ENCODE measurements around the gene ZNF804A. TPM values are rescaled to one million over a fixed set of nuclear protein-coding genes. Genes with fewer than 3 reads are reported as not detected.

Gene ZNF804A
- total RNA-seq, 1 donor = 0.73 TPM

DNA sequence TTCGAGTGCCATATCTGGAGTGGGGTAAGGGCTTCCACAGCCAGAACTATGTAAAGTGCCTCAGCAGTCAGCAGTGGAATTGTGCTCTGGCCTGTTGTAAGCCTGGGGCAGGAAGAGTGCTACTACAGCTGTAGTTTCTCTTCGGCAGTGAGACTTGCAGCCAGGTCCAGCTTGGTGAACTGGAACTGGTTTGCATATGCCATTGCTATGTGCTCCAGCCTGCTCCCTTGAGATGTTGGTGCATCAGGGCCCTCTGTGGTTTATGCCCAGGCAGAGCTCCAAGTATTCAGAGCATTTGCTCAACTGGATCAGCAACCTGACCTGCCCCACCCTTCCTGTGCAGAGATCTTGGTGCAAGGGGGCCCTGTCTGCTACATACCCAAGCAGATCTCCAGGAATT, 47.8 kb downstream of the ZNF804A start:
- no peaks in the 10 kb centered on the region for H3K27me3 ChIP-seq (ENCODE audit: insufficient read depth, low read length)
- no peak overlapping the region for H3K4me3 ChIP-seq (ENCODE audit: low read length)
- H3K9me3 ChIP-seq (ENCODE audit: low read depth, low read length) = peaks cover 18% of the 10 kb centered on the region
- H3K4me1 ChIP-seq (ENCODE audit: insufficient read depth, low read length) = no peaks in the 10 kb centered on the region

DNA sequence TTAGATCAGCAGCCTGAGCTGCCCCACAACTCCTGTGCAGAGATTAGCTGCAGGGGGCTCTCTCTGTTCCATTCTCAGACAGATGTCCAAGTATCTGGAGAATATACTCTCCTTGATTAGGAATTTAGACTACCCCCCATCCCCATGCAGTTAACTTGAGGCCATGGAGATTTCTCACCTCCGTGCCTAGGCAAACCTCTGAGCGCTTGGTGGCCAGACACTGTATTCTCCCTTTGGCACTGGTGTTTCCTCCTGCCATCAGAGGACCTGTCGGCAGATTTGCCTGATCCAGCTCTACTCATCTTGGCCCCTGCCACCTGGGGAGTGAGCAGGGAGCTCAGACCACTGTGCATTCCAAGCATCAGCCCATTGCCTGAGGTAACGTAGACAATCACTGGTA, 48.3 kb downstream of the ZNF804A start:
- Histone ChIP-seq H3K4me1 (ENCODE audit: insufficient read depth, low read length) (no peaks in the 10 kb centered on the region), H3K9me3 (ENCODE audit: low read depth, low read length) (peaks cover 18% of the 10 kb centered on the region), H3K4me3 (ENCODE audit: low read length) (no peak overlapping the region), H3K27me3 (ENCODE audit: insufficient read depth, low read length) (no peaks in the 10 kb centered on the region)

DNA sequence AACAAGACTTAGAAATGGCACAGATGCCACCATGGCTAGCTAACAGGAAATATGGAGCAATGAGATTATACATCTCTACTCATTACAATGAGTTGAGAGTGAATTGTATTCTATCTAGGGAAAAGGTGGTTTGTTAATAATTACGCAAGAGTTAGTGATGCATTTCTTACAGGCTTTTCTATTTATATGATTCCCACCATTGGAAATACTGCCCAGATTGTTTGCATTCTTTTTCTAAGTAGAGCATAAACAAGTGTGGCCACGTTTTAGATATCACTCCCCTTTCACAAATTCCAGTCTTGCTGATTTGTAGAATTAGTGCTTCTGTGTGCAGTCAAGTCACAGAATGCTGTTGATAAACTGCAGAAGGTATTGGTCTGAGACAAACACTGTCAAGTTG, 56.6 kb downstream of the ZNF804A start:
- H3K4me1 ChIP-seq (ENCODE audit: insufficient read depth, low read length) = no peaks in the 10 kb centered on the region
- H3K4me3 ChIP-seq (ENCODE audit: low read length) = no peak overlapping the region
- H3K27me3 ChIP-seq (ENCODE audit: insufficient read depth, low read length) = no peaks in the 10 kb centered on the region
- H3K9me3 ChIP-seq (ENCODE audit: low read depth, low read length) = no peaks in the 10 kb centered on the region

DNA sequence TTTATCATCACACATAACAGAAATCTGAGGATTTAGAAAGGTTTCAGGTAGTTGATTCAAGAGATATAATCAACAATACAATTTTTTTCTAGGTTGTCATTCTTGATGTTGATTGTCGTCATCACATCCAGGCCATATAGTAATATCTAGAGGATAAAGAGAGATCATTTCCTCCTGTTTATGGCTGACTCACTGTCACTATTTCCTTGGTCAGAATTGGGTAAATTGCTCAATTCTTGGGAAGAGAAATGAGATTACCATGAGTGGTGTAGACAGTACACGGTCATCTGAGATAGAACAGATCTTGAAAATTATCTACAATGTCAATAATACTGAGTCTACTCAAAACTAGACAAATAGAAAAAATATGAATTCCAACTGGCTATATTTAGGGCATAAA, 78.8 kb downstream of the ZNF804A start:
- H3K4me1 ChIP-seq (ENCODE audit: insufficient read depth, low read length) = no peaks in the 10 kb centered on the region
- H3K4me3 ChIP-seq (ENCODE audit: low read length) = no peak overlapping the region
- no peaks in the 10 kb centered on the region for H3K9me3 ChIP-seq (ENCODE audit: low read depth, low read length)
- H3K27me3 ChIP-seq (ENCODE audit: insufficient read depth, low read length) = no peaks in the 10 kb centered on the region

DNA sequence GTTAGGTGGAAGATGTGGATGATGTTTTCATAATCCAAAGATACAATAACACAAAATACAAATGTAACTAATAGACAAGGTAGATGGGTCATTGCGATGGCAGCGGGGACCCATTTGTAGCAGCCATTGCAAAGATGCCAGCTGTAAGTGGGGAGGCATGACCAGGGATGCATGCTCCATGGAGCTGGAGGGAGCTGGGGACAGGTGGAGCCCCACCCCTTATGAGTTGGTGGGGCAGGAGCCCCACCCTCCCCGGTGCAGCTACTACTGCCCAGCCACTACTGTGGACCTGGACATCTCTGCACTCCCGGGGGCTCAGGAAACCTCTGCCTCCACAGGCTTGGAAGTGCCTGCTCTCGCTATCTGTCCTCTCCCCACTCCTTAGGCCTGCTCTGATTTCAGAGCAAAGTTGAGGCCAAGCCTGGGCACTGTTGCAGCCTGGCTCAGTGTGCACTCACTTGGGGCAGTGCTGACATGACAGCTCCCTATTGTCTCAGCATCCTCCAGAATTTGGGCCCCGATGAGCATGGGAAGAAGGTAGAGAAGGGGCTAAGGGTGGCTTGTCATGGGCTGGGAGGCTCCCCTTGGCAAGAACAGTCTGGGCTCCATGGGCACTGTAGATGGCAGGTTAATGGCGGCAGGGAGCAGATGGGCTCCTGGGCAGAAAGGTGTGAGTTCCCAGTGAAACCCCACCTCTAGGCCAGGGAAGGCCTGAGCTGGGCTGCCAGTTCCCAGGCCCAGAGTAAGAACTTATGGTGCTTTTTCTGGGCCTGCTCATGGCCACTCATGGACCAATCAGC, 81.1 kb downstream of the ZNF804A start:
- no peaks in the 10 kb centered on the region for H3K9me3 ChIP-seq (ENCODE audit: low read depth, low read length)
- H3K4me1 ChIP-seq (ENCODE audit: insufficient read depth, low read length) = no peaks in the 10 kb centered on the region
- H3K27me3 ChIP-seq (ENCODE audit: insufficient read depth, low read length) = no peaks in the 10 kb centered on the region

DNA sequence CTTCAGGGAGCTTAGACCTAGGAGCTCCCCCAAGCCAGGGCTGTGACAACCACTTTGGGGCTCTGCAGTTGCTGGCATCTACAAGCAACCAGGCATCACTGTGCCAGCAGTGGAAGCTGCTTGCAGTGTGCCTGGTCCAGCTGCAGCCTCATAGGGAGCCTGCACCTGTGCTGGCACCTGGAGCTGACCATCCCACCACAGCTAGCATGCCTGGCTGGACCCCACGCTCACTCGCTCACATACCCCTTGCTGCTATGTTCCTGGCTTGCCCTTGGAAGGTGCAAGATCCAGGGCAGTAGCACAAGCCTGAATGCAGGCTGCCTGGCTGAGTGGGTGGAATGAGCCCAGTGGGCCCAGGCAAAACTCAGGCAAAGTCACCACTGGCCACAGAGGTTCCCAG, 82.5 kb downstream of the ZNF804A start:
- Histone ChIP-seq H3K4me3 (ENCODE audit: low read length) (no peak overlapping the region), H3K9me3 (ENCODE audit: low read depth, low read length) (no peaks in the 10 kb centered on the region), H3K4me1 (ENCODE audit: insufficient read depth, low read length) (no peaks in the 10 kb centered on the region)

More for the DNA sequence above, 81.1 kb downstream of the ZNF804A start:
- H3K4me3 ChIP-seq (ENCODE audit: low read length) = no peak overlapping the region

DNA sequence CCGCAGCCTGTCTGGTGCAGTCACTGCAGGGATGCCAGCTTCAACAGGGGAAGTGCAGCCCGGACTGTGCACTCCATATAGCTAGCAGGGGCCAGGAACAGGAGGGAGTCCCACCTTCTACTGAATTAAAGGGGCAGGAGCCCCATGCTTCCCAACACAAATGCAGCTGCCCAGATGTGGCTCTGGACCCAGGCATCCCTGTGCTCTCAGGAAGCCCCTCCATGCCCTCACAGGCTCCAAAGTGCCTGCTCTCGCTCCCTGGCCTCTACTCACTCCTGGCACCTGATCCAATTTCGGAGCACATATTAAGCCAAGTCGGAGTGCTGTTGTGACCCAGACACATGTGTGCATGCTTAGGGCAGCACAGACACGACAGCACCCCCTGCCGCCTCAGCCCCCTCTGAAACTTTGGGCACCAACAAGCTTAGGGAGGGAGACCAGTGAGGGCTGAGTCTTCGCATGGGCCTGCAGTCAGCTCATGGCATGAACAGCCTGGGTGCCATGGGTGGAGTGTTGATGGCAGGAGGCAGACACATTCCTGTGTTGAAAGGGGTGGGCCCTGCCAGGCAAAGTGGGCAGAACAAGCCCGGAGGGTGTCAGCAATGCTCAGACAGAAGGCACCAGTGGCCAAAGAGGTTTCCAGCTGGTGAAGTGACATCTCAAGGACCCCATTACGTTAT, 83.5 kb downstream of the ZNF804A start:
- Histone ChIP-seq H3K9me3 (ENCODE audit: low read depth, low read length) (no peaks in the 10 kb centered on the region), H3K4me3 (ENCODE audit: low read length) (no peak overlapping the region), H3K27me3 (ENCODE audit: insufficient read depth, low read length) (no peaks in the 10 kb centered on the region), H3K4me1 (ENCODE audit: insufficient read depth, low read length) (no peaks in the 10 kb centered on the region)

More for the DNA sequence above, 82.5 kb downstream of the ZNF804A start:
- no peaks in the 10 kb centered on the region for H3K27me3 ChIP-seq (ENCODE audit: insufficient read depth, low read length)

DNA sequence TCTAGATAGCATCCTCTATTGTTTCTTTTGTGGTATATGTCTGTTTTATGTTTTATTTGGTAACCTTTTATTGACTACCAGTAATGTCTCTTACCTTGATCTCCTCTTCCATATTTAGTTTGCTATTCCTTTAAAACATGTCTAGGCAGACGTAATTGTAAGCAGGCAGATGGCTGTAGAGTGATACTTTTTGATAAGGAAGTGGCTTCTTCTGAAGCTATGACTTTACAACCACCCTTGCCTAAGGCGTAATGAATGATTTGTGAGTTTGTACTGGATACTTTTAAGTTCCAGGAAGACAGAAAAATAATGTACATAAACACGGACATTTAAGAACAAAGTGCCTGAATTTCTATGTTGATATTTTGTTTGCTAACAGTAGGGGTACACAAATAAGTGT, 85.6 kb downstream of the ZNF804A start:
- Histone ChIP-seq H3K9me3 (ENCODE audit: low read depth, low read length) (no peaks in the 10 kb centered on the region), H3K27me3 (ENCODE audit: insufficient read depth, low read length) (no peaks in the 10 kb centered on the region), H3K4me3 (ENCODE audit: low read length) (no peak overlapping the region), H3K4me1 (ENCODE audit: insufficient read depth, low read length) (no peaks in the 10 kb centered on the region)

DNA sequence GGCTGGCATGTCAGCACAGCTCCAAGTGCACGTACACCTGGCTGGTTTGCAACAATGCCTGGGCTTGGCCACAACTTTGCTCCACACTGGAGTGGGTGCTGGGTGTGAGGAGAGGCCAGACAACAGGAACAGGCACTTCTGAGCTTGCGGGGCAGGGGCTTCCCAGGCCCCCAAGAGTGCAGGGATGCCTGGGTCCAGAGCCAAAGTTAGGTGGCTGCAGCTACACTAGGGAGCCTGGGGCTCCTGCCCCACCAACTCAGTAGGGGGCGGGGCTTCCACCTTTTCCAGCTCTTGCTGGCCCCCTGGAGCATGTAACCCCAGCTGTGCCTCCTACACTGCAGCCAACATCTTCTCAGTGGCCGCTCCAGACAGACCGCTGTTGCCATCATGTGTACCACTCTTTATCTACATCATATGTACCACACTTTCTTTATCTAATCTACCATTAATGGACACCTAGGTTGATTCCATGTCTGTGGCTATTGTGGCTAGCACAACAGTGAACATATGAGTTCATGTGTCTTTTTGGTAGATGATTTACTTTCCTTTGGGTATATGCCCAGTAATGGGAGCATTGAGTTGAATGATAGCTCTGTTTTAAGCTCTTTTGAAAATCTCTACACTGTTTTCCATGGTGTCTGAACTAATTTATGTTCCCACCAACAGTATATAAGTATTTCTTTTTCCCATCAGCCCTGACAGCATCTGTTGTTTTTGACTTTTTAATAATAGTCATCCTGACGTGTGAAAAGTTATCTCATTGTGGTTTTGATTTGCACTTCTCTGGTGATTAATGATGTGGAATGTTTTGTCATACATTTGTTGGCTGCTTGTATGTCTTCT, 87.9 kb downstream of the ZNF804A start:
- Histone ChIP-seq H3K4me3 (ENCODE audit: low read length) (no peak overlapping the region), H3K27me3 (ENCODE audit: insufficient read depth, low read length) (no peaks in the 10 kb centered on the region), H3K4me1 (ENCODE audit: insufficient read depth, low read length) (no peaks in the 10 kb centered on the region), H3K9me3 (ENCODE audit: low read depth, low read length) (no peaks in the 10 kb centered on the region)

DNA sequence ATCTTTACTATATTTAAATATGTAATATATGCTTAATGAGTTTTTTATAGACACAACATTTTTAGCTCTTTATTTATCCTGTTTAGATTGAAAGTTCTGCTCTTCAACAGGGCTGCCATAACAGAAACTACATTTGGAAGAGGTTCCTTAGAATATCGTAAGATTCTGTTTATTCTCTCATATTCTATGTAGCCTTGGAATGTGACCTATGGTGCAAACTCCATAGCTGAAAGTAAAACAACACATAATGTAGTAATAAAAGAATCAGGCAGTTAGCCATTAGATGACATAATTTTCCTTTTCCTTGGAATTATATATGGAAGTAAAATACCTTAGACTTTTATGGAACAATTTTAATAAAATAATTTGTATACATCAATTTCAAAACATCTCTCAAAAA, 91.3 kb downstream of the ZNF804A start:
- no peaks in the 10 kb centered on the region for H3K4me1 ChIP-seq (ENCODE audit: insufficient read depth, low read length)
- no peaks in the 10 kb centered on the region for H3K27me3 ChIP-seq (ENCODE audit: insufficient read depth, low read length)
- H3K9me3 ChIP-seq (ENCODE audit: low read depth, low read length) = no peaks in the 10 kb centered on the region
- H3K4me3 ChIP-seq (ENCODE audit: low read length) = no peak overlapping the region

DNA sequence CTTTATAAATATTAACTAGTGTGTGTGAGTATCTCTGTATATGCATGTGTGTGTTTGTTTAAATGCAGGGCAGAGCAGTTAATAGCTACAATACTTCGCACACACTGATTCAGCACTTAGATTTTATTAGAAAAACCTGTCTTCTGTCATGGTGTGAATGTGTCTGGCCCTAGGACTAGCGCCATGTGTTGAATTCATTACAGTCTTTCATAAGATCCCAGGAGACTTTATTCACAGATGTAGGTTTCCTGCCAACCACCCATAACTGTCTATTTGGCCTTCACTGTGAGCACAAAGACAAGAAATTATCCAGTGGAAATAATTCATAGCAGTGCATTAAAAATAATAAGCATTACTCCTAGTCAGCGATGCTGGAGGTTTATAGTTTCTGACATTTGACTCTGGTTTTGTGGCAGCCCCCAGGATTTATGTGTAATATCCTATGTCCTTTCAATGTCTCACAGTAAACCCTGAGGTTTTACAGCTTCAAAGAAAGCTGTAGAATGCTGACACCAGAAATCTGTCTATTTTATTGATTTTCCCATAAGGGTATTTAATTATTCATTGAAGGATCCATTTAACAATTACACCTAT, 93.9 kb downstream of the ZNF804A start:
- Histone ChIP-seq H3K27me3 (ENCODE audit: insufficient read depth, low read length) (no peaks in the 10 kb centered on the region), H3K4me3 (ENCODE audit: low read length) (no peak overlapping the region), H3K9me3 (ENCODE audit: low read depth, low read length) (no peaks in the 10 kb centered on the region), H3K4me1 (ENCODE audit: insufficient read depth, low read length) (no peaks in the 10 kb centered on the region)

DNA sequence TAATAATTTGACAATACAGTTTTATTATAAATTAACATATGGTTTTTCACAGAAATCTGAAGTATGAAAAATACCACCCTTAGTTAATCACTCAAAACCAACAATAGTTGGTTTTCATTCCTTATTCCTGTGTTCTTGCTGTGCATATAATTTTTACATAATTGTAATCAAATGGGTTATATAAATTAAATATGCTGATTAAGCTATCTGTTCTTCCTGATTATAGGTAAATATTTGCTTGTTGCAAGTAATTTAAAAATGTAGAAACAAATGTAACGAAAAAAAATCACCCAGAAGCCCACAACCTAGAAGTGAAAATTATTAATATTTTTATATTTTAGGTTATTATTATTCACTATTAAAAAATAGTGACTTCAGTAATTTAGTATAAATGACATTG, 98.3 kb downstream of the ZNF804A start:
- Histone ChIP-seq H3K4me1 (ENCODE audit: insufficient read depth, low read length) (no peaks in the 10 kb centered on the region), H3K9me3 (ENCODE audit: low read depth, low read length) (no peaks in the 10 kb centered on the region), H3K4me3 (ENCODE audit: low read length) (no peak overlapping the region), H3K27me3 (ENCODE audit: insufficient read depth, low read length) (no peaks in the 10 kb centered on the region)

DNA sequence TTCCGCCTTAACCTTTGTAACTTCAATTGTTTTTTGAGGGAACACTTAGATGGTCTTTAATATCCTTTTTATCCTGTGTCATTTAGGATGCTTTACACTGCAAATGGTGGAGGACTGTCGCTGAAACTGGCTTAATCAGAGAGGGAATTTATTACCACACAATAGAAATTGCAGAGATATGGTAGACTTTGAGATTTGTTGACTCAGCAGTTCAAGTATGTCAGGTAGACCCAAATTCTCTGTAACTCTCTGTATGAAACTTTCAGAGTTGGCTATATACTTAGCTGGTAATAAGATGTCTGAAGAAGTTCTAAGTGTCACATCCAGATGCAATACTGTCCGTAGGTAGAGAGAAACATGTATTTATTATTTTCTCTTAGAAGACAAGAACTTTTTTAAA, 100.1 kb downstream of the ZNF804A start:
- Histone ChIP-seq H3K4me1 (ENCODE audit: insufficient read depth, low read length) (no peaks in the 10 kb centered on the region), H3K27me3 (ENCODE audit: insufficient read depth, low read length) (no peaks in the 10 kb centered on the region), H3K9me3 (ENCODE audit: low read depth, low read length) (no peaks in the 10 kb centered on the region), H3K4me3 (ENCODE audit: low read length) (no peak overlapping the region)

DNA sequence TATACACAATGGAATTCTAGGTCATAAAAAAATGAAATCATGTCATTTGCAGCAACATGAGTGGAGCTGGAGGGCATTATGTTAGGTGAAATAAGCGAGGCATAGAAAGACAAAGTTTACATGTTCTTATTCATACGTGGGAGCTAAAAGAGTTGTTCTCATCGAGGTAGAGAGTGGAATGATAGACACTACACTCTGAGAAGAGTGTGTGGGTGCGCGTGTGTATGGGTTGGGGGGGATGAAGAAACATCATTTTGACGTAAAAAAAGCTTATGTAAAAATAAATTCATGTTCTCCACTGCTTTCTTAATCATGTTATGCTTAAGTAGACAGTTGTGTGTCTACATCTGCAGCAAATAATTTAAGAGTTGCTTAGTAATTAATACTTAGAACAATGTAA, 123.6 kb downstream of the ZNF804A start:
- Histone ChIP-seq H3K27me3 (ENCODE audit: insufficient read depth, low read length) (no peaks in the 10 kb centered on the region), H3K9me3 (ENCODE audit: low read depth, low read length) (no peaks in the 10 kb centered on the region), H3K4me3 (ENCODE audit: low read length) (no peak overlapping the region), H3K4me1 (ENCODE audit: insufficient read depth, low read length) (no peaks in the 10 kb centered on the region)

DNA sequence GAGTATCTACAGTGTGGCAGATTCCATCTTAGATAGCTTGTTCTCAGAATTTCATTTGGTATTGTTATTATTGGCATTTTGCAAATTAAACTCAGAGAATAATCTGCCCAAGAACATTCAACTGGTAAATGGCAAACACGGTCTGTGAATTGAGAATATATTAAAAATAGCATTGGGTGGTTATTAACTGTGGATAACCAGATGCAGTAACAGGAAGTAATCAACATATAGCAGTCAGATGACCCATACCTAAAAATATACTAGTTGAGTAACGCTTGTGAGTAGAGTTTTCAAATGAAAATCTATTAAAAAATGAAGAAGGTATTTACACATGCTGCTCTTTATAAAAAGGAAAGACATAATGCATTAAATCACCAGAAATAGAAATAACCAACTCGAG, 129.5 kb downstream of the ZNF804A start:
- H3K27me3 ChIP-seq (ENCODE audit: insufficient read depth, low read length) = no peaks in the 10 kb centered on the region
- H3K9me3 ChIP-seq (ENCODE audit: low read depth, low read length) = no peaks in the 10 kb centered on the region
- no peaks in the 10 kb centered on the region for H3K4me1 ChIP-seq (ENCODE audit: insufficient read depth, low read length)
- H3K4me3 ChIP-seq (ENCODE audit: low read length) = no peak overlapping the region
